ENCODE measurements around the gene ADCK2. TPM values are rescaled to one million over a fixed set of nuclear protein-coding genes. Genes with fewer than 3 reads are reported as not detected.
A peak's percentile ranks its signal among the peaks of the same experiment; 100 is the strongest.
"Not testable (repeated sequence)": the region's sequence is repeated elsewhere in the genome, so short reads cannot be mapped to it uniquely, and the experiment has no call there.

The ADCK2 gene
- total RNA-seq, 4 donors from 2014 or later, result 31.6 to 43.8 (median 37.4) TPM

GRCh38 chr7:140640727-140641523 is 31.8 kb upstream of the ADCK2 start, which contains the start of gene DENND2A:
Gene DENND2A, minus strand, starts transcription at chr7:140640813. Its CDS starts 38,416 bp downstream, at chr7:140602397.
- intact Hi-C loops (cut with DNase I; ENCODE audit: low total_unique reads), result loop anchor here (5.0 kb wide), 1 partner anchor 59 kb away; no protein-coding TSS in a partner anchor
- Histone ChIP-seq H3K27ac (peak within 1 kb of the TSS; percentile 62 to 91 (median 79)), H3K4me3 (peak within 1 kb of the TSS; percentile 33 to 68 (median 53)), H3K36me3 (no peaks in the 10 kb centered on the region), H3K4me1 (peaks cover 4 to 29% (median 14%) of the 10 kb centered on the region in 4 donors), H3K27me3 (peaks cover 20% of the 10 kb centered on the region), H3K9me3 (no peaks in the 10 kb centered on the region)
- TF ChIP-seq EP300 (IDR thresholded peaks at IDR 0.05; ENCODE audit: low read depth) (no peak), POLR2AphosphoS5 (IDR thresholded peaks at IDR 0.05) (peak in 1 of 3 donors; percentile 71)
- 20 to 36% methylated on average over 1 to 25 of the region's 78 CpGs for WGBS, 2 donors (ENCODE audit: low coverage in 1 of 2)
- peak; percentile 57 for DNase-seq
- in situ Hi-C loops (cut with MboI; ENCODE audit: low pct_ligation_motif_present in 1 of 4, low pct_unique_long_range_greater_than_20kb in 1 of 4, low sequenced_read_pairs in 3 of 4), result no loop called here

GRCh38 chr7:140641524-140642195 is 31.1 kb upstream of the ADCK2 start:
- Histone ChIP-seq H3K4me1 (peaks cover 4 to 29% (median 14%) of the 10 kb centered on the region in 4 donors), H3K36me3 (no peaks in the 10 kb centered on the region), H3K9me3 (no peaks in the 10 kb centered on the region), H3K27me3 (peaks cover 20% of the 10 kb centered on the region), H3K27ac (peak overlapping the region; percentile 62 to 91 (median 79)), H3K4me3 (peak overlapping the region in 1 of 4 donors; percentile 58)
- intact Hi-C loops (cut with DNase I; ENCODE audit: low total_unique reads) (loop anchor here (5.0 kb wide), 1 partner anchor 59 kb away; no protein-coding TSS in a partner anchor), in situ Hi-C loops (cut with MboI; ENCODE audit: low pct_ligation_motif_present in 1 of 4, low pct_unique_long_range_greater_than_20kb in 1 of 4, low sequenced_read_pairs in 3 of 4) (no loop called here)
- TF ChIP-seq POLR2AphosphoS5 (IDR thresholded peaks at IDR 0.05) (no peak), POLR2A (IDR thresholded peaks at IDR 0.05) (no peak), EP300 (IDR thresholded peaks at IDR 0.05; ENCODE audit: low read depth) (no peak), CTCF (IDR thresholded peaks at IDR 0.05) (no peak)
- WGBS, 2 donors (ENCODE audit: low coverage in 1 of 2), result 62 to 68% methylated on average over 11 to 15 of the region's 15 CpGs
- DNase-seq, result no peak

- H3K27me3 ChIP-seq, result peaks cover 20% of the 10 kb centered on the region
- no peaks in the 10 kb centered on the region for H3K9me3 ChIP-seq
- no peak overlapping the region for H3K4me3 ChIP-seq
- TF ChIP-seq POLR2A (IDR thresholded peaks at IDR 0.05) (no peak), EP300 (IDR thresholded peaks at IDR 0.05; ENCODE audit: low read depth) (no peak), CTCF (IDR thresholded peaks at IDR 0.05) (no peak), POLR2AphosphoS5 (IDR thresholded peaks at IDR 0.05) (no peak)
- H3K36me3 ChIP-seq, result no peaks in the 10 kb centered on the region
- intact Hi-C loops (cut with DNase I; ENCODE audit: low total_unique reads) (loop anchor here (5.0 kb wide), 1 partner anchor 61 kb away; no protein-coding TSS in a partner anchor), in situ Hi-C loops (cut with MboI; ENCODE audit: low pct_ligation_motif_present in 1 of 4, low pct_unique_long_range_greater_than_20kb in 1 of 4, low sequenced_read_pairs in 3 of 4) (no loop called here)
- no peak overlapping the region for H3K27ac ChIP-seq
- DNase-seq, result no peak
- H3K4me1 ChIP-seq, result peaks cover 0 to 21% (median 13%) of the 10 kb centered on the region in 4 donors
- 87% methylated on average over 5 of the region's 5 CpGs; no CpG with 5 or more reads in 1 of the 2 donors for WGBS, 2 donors (ENCODE audit: low coverage in 1 of 2)
These were observed 29.3 kb upstream of the ADCK2 start for GRCh38 chr7:140643416-140643815.

- Histone ChIP-seq H3K4me1 (peaks cover 0 to 12% (median 7%) of the 10 kb centered on the region in 4 donors), H3K27me3 (peaks cover 17% of the 10 kb centered on the region)
- intact Hi-C loops (cut with DNase I; ENCODE audit: low total_unique reads), result loop anchor here (5.0 kb wide), 1 partner anchor 62 kb away; no protein-coding TSS in a partner anchor
- H3K36me3 ChIP-seq; DNase-seq; H3K4me3 ChIP-seq; H3K9me3 ChIP-seq; H3K27ac ChIP-seq; in situ Hi-C loops (cut with MboI; ENCODE audit: low pct_ligation_motif_present in 1 of 4, low pct_unique_long_range_greater_than_20kb in 1 of 4, low sequenced_read_pairs in 3 of 4): not testable (repeated sequence)
- 87% methylated on average over 13 of the region's 13 CpGs; no CpG with 5 or more reads in 1 of the 2 donors for WGBS, 2 donors (ENCODE audit: low coverage in 1 of 2)
These were observed 28.0 kb upstream of the ADCK2 start for GRCh38 chr7:140644761-140645160.

Data from transverse colon (tissue), 4 donors.